OCI-LY1 (cell line): ENCODE data around the gene CERS6.

Experiments used
- CTCF ChIP-seq: fragments of 200-600 bp; sonication (generic), shearing (Covaris generic); IDR thresholded peaks from 2 replicates; pipeline ENCODE4 v1.5.1; 2017; ENCODE audit warnings: mild to moderate bottlenecking, antibody characterized with exemption, low read length, moderate library complexity, mixed read lengths
- EZH2 ChIP-seq: fragments of 200-600 bp; sonication (generic), shearing (Covaris generic); IDR thresholded peaks from 2 replicates; pipeline ENCODE4 v1.8.0; 2017; ENCODE audit warnings: borderline replicate concordance, mixed run types, mild to moderate bottlenecking, antibody characterized with exemption, low read length, moderate library complexity, mixed read lengths

- TF ChIP-seq CTCF = no peak
- no peak for TF ChIP-seq EZH2
These were observed 359.2 kb downstream of the CERS6 start for GRCh38 chr2:168814939-168815907.
